ENCODE measurements around the gene TMEM272. TPM values are rescaled to one million over a fixed set of nuclear protein-coding genes. Genes with fewer than 3 reads are reported as not detected.

Gene TMEM272
- total and polyA plus RNA-seq, 12 donors, result 0.03 to 0.17 (median 0.05) TPM; not detected in 9

GRCh38 chr13:51802631-51803418 is 42.2 kb downstream of the TMEM272 start:
- H3K4me3 ChIP-seq, result peak overlapping the region in 2 of 4 donors; percentile 55 to 83
- no peaks in the 10 kb centered on the region for H3K27me3 ChIP-seq
- intact Hi-C loops (cut with DNase I), result no loop called here
- peak overlapping the region; percentile 86 to 99 (median 96) for H3K27ac ChIP-seq
- no peak for TF ChIP-seq POLR2A (IDR thresholded peaks at IDR 0.05)
- TF ChIP-seq, protein P1, sequence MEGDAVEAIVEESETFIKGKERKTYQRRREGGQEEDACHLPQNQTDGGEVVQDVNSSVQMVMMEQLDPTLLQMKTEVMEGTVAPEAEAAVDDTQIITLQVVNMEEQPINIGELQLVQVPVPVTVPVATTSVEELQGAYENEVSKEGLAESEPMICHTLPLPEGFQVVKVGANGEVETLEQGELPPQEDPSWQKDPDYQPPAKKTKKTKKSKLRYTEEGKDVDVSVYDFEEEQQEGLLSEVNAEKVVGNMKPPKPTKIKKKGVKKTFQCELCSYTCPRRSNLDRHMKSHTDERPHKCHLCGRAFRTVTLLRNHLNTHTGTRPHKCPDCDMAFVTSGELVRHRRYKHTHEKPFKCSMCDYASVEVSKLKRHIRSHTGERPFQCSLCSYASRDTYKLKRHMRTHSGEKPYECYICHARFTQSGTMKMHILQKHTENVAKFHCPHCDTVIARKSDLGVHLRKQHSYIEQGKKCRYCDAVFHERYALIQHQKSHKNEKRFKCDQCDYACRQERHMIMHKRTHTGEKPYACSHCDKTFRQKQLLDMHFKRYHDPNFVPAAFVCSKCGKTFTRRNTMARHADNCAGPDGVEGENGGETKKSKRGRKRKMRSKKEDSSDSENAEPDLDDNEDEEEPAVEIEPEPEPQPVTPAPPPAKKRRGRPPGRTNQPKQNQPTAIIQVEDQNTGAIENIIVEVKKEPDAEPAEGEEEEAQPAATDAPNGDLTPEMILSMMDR (IDR thresholded peaks at IDR 0.05), result no peak
- H3K36me3 ChIP-seq (replicated peaks in 1 of 2), result no peaks in the 10 kb centered on the region
- H3K9me3 ChIP-seq (replicated peaks in 1 of 3), result no peaks in the 10 kb centered on the region
- 57 to 64% (median 62%) methylated on average over 8 to 9 of the region's 9 CpGs for WGBS, 4 donors
- H3K4me1 ChIP-seq (replicated peaks in 1 of 2), result peaks cover 18 to 31% of the 10 kb centered on the region in 2 donors
- DNase-seq, result peak in 1 of 7 donors; percentile 19

DNA sequence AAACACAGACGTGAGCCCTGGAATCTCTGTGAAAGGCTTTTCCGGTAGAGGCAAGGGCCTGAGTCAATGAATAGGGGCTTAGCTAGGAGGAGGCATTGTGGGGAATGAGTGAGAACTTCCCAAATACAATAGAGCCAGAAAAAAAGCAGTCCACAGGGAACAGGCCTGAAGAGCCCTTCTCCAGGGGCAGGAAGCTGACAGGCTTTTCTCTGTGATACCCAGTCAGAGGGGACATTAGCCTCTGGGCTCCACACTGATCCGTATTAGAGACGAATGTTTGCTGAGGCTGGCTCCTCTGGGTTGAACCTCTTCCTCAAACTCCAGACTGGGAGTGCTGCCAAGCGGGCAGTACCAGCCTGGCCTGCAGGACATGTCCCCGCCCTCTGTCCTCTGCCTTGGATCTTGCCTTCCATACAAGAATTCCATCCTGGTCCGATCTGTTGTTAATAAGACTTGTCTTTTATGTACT is 43.3 kb downstream of the TMEM272 start:
- Histone ChIP-seq H3K27ac (peak overlapping the region in 3 of 5 donors; percentile 28 to 99 (median 81)), H3K36me3 (replicated peaks in 1 of 2) (no peaks in the 10 kb centered on the region), H3K4me1 (replicated peaks in 1 of 2) (peaks cover 18 to 31% of the 10 kb centered on the region in 2 donors), H3K4me3 (no peak overlapping the region), H3K9me3 (replicated peaks in 1 of 3) (no peaks in the 10 kb centered on the region), H3K27me3 (no peaks in the 10 kb centered on the region)
- no peak for TF ChIP-seq POLR2A (IDR thresholded peaks at IDR 0.05)
- TF ChIP-seq, protein P1 (IDR thresholded peaks at IDR 0.05), result peak in 3 of 6 experiments; percentile 17 to 41 (median 30)
- DNase-seq, result peak; percentile 75 to 91 (median 85)
- intact Hi-C loops (cut with DNase I), result no loop called here
- 41 to 50% (median 45%) methylated on average over 7 of the region's 7 CpGs for WGBS, 4 donors

- H3K9me3 ChIP-seq (replicated peaks in 1 of 3), result no peaks in the 10 kb centered on the region
- H3K27ac ChIP-seq, result no peak overlapping the region
These were observed 44.5 kb downstream of the TMEM272 start for GRCh38 chr13:51800486-51800885.

DNA sequence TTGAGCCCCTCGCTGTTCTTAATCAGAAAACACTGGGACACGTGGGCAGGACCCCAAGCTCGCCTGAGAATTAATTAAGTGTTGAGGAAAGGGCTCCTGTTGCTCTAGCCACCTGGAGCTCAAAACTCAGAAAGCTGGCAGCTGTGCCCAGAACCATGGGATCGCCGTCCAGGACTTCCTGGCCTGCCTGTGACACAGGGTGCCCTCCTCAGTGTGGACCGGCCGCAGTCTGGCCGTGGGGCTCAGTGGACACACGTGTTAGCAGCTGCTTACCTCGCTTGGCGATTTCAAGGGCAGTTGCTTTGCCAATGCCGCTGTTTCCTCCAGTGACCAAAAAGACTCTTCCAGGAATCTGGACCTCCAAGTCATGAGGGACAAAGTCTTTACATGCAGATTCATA is 45.7 kb downstream of the TMEM272 start:
- H3K27me3 ChIP-seq, result no peaks in the 10 kb centered on the region
- no peak overlapping the region for H3K27ac ChIP-seq
- no peak overlapping the region for H3K4me3 ChIP-seq
- WGBS, 4 donors, result 84 to 96% (median 90%) methylated on average over 10 to 12 of the region's 12 CpGs
- intact Hi-C loops (cut with DNase I), result no loop called here
- H3K4me1 ChIP-seq (replicated peaks in 1 of 2), result peaks cover 14 to 24% of the 10 kb centered on the region in 2 donors
- H3K36me3 ChIP-seq (replicated peaks in 1 of 2), result no peaks in the 10 kb centered on the region
- H3K9me3 ChIP-seq (replicated peaks in 1 of 3), result no peaks in the 10 kb centered on the region
- no peak for DNase-seq
- no peak for TF ChIP-seq POLR2A (IDR thresholded peaks at IDR 0.05)
- TF ChIP-seq, protein P1 (IDR thresholded peaks at IDR 0.05), result no peak

More at GRCh38 chr13:51800486-51800885, 44.5 kb downstream of the TMEM272 start:
- Histone ChIP-seq H3K27me3 (no peaks in the 10 kb centered on the region), H3K36me3 (replicated peaks in 1 of 2) (no peaks in the 10 kb centered on the region), H3K4me3 (no peak overlapping the region), H3K4me1 (replicated peaks in 1 of 2) (peaks cover 18 to 31% of the 10 kb centered on the region in 2 donors)
- TF ChIP-seq POLR2A (IDR thresholded peaks at IDR 0.05), result no peak
- TF ChIP-seq, protein P1 (IDR thresholded peaks at IDR 0.05), result no peak
- 81 to 97% (median 92%) methylated on average over 3 to 5 of the region's 5 CpGs for WGBS, 4 donors
- intact Hi-C loops (cut with DNase I), result no loop called here
- DNase-seq, result no peak
